Activated naive CD4-positive, alpha-beta T cell treated with anti-CD3 and anti-CD28 coated beads, Interleukin-2, amount 50 U/mL, for 72 hours (primary cell): ENCODE measurements around the gene POLH. TPM values are rescaled to one million over a fixed set of nuclear protein-coding genes. Genes with fewer than 3 reads are reported as not detected.
"Not testable (repeated sequence)": the region's sequence is repeated elsewhere in the genome, so short reads cannot be mapped to it uniquely, and the experiment has no call there.

Source experiments
- ATAC-seq, 2 donors: fragments of 150-1000 bp; cut with Tn5 transposase; 2 replicates each; pipeline ENCODE4 v1.10.0; 2021; ENCODE audit warnings: mild to moderate bottlenecking in 2 of 2, moderate library complexity in 2 of 2
- DNase-seq, 2 donors: peaks; one replicate each; pipeline ENCODE4 v3.0.0; 2021 to 2022; ENCODE audit warnings: low spot score in 2 of 2
- H3K27ac Mint-ChIP-seq, 2 donors: one replicate each; pipeline ENCODE4 v1.8.0; 2022; ENCODE audit warnings: mild to moderate bottlenecking in 2 of 2, mixed read lengths in 2 of 2
- H3K36me3 Mint-ChIP-seq, 2 donors: one replicate each; pipeline ENCODE4 v1.8.0; 2022; ENCODE audit warnings: mixed read lengths in 2 of 2
- H3K9me3 Mint-ChIP-seq, 2 donors: one replicate each; pipeline ENCODE4 v1.8.0; 2022; ENCODE audit warnings: mixed read lengths in 2 of 2
- total RNA-seq, 2 donors: library from RNA; stranded (reverse); gene quantifications; one replicate each; pipeline ENCODE4 v1.2.3, GENCODE V29; 2022

The POLH gene
- total RNA-seq, 2 donors from 2014 or later: 46.2 to 101 TPM

DNA sequence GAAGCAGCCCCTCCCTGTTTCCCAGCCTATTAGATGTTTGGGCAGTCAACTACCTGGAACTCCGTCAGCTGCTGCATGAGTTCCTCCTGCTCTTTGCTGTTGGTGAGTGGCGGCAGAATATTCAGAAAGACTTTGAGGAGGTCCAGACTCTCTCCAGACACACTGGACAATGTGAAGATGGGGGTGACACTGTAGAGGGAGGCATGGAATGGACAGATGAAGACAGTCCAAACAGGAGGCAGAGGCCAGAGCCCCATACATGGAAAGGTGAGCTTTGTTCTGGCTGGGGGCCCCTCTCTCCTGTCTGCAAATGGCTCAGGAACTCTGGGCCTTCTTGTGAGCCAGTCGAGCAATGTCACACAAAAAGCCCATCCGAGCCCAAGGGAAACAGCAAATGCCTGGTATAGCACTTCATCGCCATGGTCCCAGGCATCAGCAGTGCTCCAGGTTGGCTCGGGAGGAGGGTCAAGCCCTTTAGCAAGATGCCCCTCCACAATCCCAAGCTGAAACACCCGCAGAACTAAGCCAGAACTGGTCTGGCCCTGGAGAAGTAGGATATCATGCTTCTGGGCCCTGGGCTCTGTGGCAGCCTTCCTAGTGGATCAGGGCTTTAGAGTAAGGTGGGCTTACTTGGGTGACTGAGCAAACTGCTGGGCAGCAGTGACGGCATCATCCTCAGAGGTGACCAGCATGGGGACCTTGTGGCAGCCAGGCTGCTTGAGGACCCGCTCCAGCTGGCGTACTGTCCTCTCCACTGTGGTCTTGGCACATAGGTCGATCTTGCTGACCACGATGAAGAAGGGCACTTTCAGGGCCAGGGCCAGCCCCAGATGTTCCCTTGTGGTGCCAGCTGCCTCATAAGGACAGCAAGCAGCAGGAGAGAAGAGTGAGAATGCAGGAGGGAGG is 48.1 kb downstream of the POLH start:
- Mint-ChIP-seq H3K36me3 (peaks cover 18 to 43% of the 10 kb centered on the region in 2 donors), H3K27ac (peak overlapping the region in 1 of 2 donors; percentile 60), H3K9me3 (no peaks in the 10 kb centered on the region)
- DNase-seq: no peak
- ATAC-seq: no peak

DNA sequence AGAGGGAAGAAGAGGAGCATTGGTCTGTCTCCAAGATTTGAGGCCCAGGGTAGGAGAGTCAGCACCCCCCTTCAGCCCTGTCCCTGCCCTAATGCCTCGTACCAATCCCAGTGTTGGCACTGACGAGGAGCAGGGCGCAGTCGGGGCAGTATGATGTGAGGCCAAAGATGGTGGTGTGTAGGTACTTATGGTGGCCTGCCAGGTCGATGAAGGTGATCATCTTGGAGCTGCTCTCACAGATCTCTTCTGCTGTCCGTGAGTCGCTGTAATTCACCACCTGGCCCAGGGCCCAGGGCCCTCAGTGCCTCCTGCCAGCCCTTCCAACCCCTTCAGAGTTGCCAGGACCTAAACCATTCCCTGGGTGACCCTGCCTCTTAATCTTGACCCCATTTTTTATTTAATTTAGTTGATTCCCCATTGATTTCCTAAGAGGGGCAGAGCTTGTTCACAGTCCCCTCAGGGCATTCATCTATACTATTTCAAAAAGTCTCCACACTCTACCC is 48.9 kb downstream of the POLH start:
- Mint-ChIP-seq H3K27ac (peak overlapping the region in 1 of 2 donors; percentile 98), H3K9me3 (no peaks in the 10 kb centered on the region), H3K36me3 (peaks cover 23 to 43% of the 10 kb centered on the region in 2 donors)
- DNase-seq (no peak), ATAC-seq (no peak)

GRCh38 chr6:43625393-43625992 is 49.5 kb downstream of the POLH start:
- DNase-seq (no peak), ATAC-seq (no peak)
- Mint-ChIP-seq H3K36me3 (peaks cover 23 to 43% of the 10 kb centered on the region in 2 donors), H3K9me3 (no peaks in the 10 kb centered on the region), H3K27ac (peak overlapping the region in 1 of 2 donors; percentile 98)

- H3K9me3 Mint-ChIP-seq: no peaks in the 10 kb centered on the region
- peak overlapping the region; percentile 83 to 98 for H3K27ac Mint-ChIP-seq
- DNase-seq (peak in 1 of 2 donors; percentile 62), ATAC-seq (no peak)
- H3K36me3 Mint-ChIP-seq: peaks cover 21 to 37% of the 10 kb centered on the region in 2 donors
Measured at GRCh38 chr6:43627008-43627825, 51.2 kb downstream of the POLH start.

DNA sequence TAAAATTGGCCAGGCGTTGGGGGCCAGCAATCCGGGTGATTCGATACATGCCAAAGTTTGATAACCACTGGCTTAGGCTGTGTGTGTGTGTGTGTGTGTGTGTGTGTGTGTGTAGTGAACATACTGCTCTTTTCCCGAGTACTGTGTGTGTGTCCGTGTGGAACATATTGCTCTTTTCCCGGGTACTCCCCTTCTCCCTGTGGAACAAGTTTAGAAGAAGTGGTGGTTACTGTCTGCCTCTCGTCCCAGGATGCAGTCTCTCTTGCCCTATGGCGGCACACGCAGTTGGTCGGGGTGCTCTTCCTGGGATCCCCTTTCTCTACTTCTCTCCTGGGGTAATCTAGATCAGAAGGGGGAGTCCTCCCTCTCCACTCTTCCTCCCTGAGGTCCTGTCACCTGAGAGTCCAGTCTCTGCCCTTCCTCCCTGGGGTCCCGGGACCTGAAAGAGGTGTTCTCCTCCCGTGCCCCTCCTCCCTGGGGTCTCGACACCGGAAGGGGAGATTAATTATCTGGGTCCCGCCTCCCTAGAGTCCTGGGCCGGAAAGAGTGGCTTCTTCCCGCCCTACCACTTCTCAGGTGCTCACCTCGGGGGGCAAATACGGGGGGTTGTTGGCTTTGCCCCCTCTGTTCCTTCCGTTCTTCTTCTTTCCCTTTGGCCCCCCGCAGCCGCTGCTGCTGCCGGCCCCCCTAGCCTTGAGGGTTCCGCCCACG is 52.6 kb downstream of the POLH start:
- Mint-ChIP-seq H3K36me3 (peaks cover 11 to 29% of the 10 kb centered on the region in 2 donors), H3K27ac (peak overlapping the region; percentile 98 to 99), H3K9me3 (no peaks in the 10 kb centered on the region)
- peak in 1 of 2 donors; percentile 64 for DNase-seq
- peak; percentile 9 to 30 for ATAC-seq

GRCh38 chr6:43629104-43629504 is 53.1 kb downstream of the POLH start, which contains the start of gene GTPBP2:
Gene GTPBP2, minus strand, starts transcription at chr6:43629264. Its CDS starts 102 bp downstream, at chr6:43629162.
- Mint-ChIP-seq H3K27ac (peak within 1 kb of the TSS; percentile 98 to 100), H3K36me3 (peaks cover 11 to 24% of the 10 kb centered on the region in 2 donors), H3K9me3 (no peaks in the 10 kb centered on the region)
- ATAC-seq (peak; percentile 85 to 86), DNase-seq (peak; percentile 96)

GRCh38 chr6:43629505-43630300 is 53.7 kb downstream of the POLH start:
- no peaks in the 10 kb centered on the region for H3K9me3 Mint-ChIP-seq
- H3K36me3 Mint-ChIP-seq: peaks cover 11 to 24% of the 10 kb centered on the region in 2 donors
- H3K27ac Mint-ChIP-seq: peak overlapping the region; percentile 98 to 100
- peak; percentile 76 to 81 for ATAC-seq
- peak; percentile 91 to 94 for DNase-seq

DNA sequence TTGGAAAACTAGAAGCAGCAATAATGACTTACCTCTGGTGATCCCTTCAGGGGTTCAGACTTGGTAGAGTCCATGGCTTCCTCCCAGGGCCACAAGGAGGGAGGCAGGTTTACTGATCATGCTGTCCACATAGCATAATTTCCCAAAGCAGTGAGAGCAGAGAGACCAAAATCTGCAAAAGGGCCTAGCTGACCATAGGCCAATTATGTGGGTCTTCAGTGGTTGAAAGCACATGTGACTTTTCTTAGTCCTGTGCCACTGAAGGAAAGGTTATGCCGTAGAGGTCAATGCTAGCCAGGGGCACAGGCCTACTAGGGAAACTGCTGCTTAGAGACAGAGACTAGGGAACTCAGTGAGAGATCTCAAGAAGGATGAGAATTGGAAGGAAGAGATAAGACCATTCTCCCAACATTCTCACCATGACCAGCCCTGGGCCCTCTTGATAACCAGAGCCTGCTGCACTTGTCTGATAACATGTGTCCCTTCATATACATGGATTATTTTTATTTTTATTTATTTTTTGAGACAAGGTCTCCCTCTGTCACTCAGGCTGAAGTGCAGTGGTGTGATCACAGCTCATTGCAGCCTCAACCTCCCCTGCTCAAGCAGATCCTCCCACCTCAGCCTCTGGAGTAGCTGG is 55.1 kb downstream of the POLH start:
- Mint-ChIP-seq H3K9me3 (no peaks in the 10 kb centered on the region), H3K36me3 (peaks cover 14 to 26% of the 10 kb centered on the region in 2 donors), H3K27ac (peak overlapping the region in 1 of 2 donors; percentile 72)
- no peak for DNase-seq
- no peak for ATAC-seq

DNA sequence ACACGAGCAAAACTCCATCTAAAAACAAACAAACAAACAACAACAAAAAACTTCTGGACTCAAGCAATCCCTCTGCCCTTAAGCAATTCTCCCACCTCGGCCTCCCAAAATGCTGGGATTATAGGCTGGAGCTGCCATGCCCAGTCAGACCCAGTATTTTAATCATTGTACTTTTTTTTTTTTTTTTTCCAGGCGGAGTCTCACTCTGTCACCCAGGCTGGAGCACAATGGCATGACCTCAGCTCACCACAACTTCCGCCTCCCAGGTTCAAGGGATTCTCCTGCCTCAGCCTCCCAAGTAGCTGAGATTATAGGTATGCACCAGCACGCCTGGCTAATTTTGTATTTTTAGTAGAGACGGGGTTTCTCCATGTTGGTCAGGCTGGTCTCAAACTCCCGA is 57.0 kb downstream of the POLH start:
- H3K27ac Mint-ChIP-seq, DNase-seq, ATAC-seq, H3K9me3 Mint-ChIP-seq: not testable (repeated sequence)
- peaks cover 17 to 21% of the 10 kb centered on the region in 2 donors for H3K36me3 Mint-ChIP-seq

GRCh38 chr6:43634702-43635303 is 58.8 kb downstream of the POLH start:
- Mint-ChIP-seq H3K9me3 (no peaks in the 10 kb centered on the region), H3K27ac (peak overlapping the region in 1 of 2 donors; percentile 95)

DNA sequence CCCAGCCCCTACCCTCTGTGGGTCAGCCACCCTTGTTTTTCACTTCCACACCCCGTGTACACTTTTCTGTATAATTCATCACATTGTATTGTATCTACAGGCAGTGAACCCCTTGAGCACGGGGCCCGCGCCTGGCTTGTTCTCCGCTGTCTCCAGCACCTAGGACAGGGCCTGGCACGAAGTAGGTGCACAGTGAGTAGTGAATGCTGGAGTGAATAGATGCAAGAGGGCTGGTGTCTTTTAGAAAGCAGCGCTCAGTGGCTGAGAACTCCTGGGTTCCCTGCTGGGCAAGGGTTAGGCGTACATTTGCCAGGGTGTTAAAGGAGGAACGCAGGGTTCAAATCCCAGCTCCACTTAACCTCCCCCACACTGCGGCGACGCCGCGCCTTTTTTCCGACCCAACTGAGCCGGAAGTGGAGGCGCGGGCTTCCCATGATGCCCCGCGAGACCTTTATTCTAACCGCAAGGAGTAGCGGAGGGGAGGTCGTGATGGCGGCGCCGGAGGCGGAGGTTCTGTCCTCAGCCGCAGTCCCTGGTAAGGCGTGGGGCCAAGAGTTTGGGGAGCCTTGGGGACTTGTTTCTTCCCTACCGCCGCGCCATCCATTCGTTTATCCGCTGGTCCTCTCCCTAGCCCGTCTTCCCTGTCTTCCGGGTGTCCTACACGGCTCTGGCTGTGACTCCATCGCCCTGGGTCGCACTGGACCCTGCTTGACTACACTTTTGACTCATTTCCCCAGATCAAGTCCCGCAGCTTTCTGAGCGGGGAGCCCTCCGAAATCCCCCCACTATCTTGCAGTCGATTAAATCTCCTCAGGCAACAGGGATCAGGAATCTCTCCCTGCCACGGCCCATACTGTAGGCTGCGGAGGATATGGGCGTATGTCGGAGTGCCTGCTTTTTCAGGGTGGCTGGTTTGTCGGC is 59.7 kb downstream of the POLH start, which contains the start of gene MAD2L1BP:
Gene MAD2L1BP, plus strand, starts transcription at position 454 of the 921 bp plus-strand sequence. Its CDS starts 36 bp downstream, at position 490.
- Mint-ChIP-seq H3K9me3 (no peaks in the 10 kb centered on the region), H3K36me3 (peaks cover 23 to 36% of the 10 kb centered on the region in 2 donors), H3K27ac (peak within 1 kb of the TSS; percentile 95 to 98)
- peak; percentile 85 to 92 for DNase-seq
- peak; percentile 88 to 90 for ATAC-seq

More at GRCh38 chr6:43634702-43635303, 58.8 kb downstream of the POLH start:
- H3K36me3 Mint-ChIP-seq: peaks cover 16 to 27% of the 10 kb centered on the region in 2 donors
- no peak for DNase-seq
- ATAC-seq: no peak

DNA sequence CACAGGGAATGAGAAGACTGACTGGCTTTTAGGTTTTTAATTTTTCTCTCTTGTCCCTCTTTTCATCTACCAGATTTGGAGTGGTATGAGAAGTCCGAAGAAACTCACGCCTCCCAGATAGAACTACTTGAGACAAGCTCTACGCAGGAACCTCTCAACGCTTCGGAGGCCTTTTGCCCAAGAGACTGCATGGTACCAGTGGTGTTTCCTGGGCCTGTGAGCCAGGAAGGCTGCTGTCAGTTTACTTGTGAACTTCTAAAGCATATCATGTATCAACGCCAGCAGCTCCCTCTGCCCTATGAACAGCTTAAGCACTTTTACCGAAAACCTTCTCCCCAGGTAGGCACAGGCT is 60.3 kb downstream of the POLH start:
- Mint-ChIP-seq H3K36me3 (peaks cover 23 to 38% of the 10 kb centered on the region in 2 donors), H3K9me3 (no peaks in the 10 kb centered on the region), H3K27ac (peak overlapping the region; percentile 95 to 98)
- peak; percentile 8 to 18 for ATAC-seq
- no peak for DNase-seq
